Stromal cell of bone marrow (primary cell): ENCODE measurements around the gene CHRM1.
"Not testable (repeated sequence)": the region's sequence is repeated elsewhere in the genome, so short reads cannot be mapped to it uniquely, and the experiment has no call there.

ENCODE experiments used
- DNase-seq: peaks from one replicate; pipeline ENCODE4 v3.0.0-alpha.2; 2012; ENCODE audit warnings: low read depth

The CHRM1 gene

GRCh38 chr11:62875698-62876478 is 45.3 kb downstream of the CHRM1 start:
- no peak for DNase-seq

- DNase-seq = no peak
Measured at GRCh38 chr11:62874851-62875250, 46.3 kb downstream of the CHRM1 start.

GRCh38 chr11:62865635-62866034 is 55.5 kb downstream of the CHRM1 start:
- DNase-seq = no peak

- no peak for DNase-seq
Measured at GRCh38 chr11:62863687-62864335, 57.4 kb downstream of the CHRM1 start.

DNA sequence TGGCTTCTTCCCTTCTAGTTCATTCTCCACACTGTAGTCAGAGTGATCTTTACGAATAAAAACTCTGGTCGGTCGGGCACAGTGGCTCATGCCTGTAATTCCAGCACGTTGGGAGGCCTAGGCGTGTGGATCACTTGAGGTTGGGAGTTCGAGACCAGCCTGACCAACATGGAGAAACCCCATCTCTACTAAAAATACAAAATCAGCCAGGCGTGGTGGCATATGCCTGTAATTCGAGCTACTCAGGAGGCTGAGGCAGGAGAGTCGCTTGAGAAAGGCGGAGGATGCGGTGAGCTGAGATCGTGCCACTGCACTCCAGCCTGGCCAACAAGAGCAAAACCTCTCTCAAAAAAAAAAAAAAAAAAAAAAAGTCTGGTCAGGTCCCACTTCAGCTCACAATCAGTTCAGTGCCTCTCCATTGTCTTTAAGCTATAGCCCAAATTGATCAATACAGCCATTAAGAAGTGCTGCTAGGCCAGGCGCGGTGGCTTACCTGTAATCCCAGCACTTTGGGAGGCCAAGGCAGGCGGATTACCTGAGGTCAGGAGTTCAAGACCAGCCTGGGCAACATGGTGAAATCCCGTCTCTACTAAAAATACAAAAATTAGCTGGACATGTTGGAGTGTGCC is 59.5 kb downstream of the CHRM1 start:
- not testable (repeated sequence) for DNase-seq

GRCh38 chr11:62860835-62861563 is 60.2 kb downstream of the CHRM1 start:
- no peak for DNase-seq

DNA sequence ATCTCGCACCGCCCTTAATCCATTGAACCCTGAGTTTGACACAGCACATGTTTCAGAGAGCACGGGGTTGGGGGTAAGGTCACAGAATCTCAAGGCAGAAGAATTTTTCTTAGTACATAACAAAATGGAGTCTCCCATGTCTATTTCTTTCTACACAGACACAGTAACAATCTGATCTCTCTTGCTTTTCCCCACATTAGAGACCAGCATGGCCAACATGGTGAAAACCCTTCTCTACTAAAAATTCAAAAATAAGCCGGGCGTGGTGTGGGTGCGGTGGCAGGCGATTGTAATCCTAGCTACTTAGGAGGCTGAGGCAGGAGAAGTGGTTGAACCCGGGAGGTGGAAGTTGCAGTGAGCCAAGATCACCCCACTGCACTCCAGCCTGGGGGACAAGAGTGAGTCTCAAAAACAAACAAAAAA is 61.9 kb downstream of the CHRM1 start:
- DNase-seq = not testable (repeated sequence)
